GM21717 (cell line): Measurements from ENCODE around the gene MRM3.
"Not testable (repeated sequence)": the region's sequence is repeated elsewhere in the genome, so short reads cannot be mapped to it uniquely, and the experiment has no call there.

Source experiments
- ATAC-seq: cut with Tn5 transposase; IDR thresholded peaks from one replicate; pipeline ENCODE4 v1.9.1; 2021; ENCODE audit warnings: mild to moderate bottlenecking, moderate library complexity; ENCODE audit not compliant: unreplicated experiment

Gene MRM3, protein sequence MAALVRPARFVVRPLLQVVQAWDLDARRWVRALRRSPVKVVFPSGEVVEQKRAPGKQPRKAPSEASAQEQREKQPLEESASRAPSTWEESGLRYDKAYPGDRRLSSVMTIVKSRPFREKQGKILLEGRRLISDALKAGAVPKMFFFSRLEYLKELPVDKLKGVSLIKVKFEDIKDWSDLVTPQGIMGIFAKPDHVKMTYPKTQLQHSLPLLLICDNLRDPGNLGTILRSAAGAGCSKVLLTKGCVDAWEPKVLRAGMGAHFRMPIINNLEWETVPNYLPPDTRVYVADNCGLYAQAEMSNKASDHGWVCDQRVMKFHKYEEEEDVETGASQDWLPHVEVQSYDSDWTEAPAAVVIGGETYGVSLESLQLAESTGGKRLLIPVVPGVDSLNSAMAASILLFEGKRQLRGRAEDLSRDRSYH

DNA sequence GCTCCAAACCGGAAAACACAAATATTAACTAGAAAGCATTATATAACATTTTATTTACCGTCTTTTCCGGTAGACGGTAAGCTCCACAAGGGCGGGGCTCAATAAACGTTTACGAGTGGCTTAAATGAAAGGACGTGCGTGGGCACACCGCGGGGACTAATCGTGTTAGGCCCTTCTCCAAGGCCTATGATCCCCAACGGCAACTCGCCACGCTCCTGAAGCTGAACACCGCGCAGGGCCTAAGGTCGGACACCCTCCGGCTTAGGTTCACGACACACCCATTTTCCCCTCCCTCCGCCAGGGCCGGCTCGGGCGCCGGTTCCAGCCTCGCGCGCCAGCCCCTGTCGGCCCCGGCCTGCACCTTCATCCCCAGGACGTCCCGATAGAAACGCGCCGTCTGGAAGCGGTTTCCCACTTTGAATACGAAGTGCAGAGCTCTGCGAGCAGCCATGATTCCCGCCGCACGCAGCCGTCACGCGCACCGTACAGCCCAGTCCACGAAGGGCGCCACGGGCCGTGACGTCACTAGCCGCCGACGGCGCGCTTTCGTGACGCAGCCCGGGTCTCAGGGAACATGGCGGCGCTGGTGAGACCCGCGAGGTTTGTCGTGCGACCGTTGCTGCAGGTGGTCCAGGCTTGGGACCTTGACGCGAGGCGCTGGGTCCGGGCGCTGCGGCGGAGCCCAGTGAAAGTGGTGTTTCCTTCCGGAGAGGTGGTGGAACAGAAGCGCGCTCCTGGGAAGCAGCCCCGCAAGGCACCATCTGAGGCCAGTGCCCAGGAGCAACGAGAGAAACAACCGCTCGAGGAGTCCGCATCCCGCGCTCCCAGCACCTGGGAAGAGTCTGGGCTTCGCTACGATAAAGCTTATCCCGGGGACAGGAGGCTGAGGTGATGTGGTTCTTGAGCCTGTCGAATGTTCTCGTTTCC is at the start of gene MRM3, which contains the start of gene GLOD4:
Gene MRM3 (plus strand): TSS at position 549 of the 927 bp plus-strand sequence. CDS start 26 bp downstream, at position 575.
Gene GLOD4 (minus strand): TSS at position 476 of the 927 bp plus-strand sequence. CDS start 25 bp downstream, at position 451.
- peak; percentile 81 for ATAC-seq

DNA sequence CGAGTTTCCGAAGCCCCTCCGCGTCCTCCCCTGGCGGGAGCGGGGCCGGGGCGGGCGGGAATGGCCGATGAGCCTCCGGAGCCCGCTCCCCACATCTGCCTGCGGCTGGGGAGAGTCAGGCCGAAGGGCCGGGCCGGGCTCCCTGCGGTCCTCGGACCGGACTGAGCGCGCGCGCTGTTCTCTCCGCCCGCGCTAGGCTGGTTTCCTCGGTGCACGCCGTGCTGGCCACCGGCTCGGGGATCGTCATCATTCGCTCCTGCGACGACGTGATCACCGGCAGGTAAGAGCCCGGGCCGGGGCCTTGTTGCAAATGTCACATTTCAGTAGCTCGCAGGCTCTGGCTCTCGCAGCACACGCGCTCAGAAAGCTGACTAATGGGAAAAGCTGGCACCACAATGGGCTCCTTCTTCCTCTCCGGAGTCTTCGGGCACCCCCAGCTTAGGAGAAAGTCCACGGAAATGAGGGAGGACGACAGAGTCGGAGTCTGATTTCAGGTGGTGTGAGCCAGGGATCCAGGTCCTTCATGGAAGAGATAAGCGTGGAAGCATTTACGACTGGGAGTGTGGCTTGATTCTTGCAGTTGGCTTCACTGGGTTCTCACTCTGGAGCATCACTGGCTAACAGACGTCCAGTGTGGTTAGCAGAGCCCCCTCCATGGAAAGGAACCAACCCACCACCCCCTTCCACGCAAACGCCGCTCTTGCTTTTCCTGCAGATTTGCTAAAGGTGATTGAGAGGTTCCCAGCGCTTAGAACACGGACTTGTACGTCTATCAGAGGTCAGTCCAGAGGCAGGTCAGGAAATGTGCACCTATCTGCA is 49.0 kb upstream of the MRM3 start:
- ATAC-seq: peak; percentile 27

DNA sequence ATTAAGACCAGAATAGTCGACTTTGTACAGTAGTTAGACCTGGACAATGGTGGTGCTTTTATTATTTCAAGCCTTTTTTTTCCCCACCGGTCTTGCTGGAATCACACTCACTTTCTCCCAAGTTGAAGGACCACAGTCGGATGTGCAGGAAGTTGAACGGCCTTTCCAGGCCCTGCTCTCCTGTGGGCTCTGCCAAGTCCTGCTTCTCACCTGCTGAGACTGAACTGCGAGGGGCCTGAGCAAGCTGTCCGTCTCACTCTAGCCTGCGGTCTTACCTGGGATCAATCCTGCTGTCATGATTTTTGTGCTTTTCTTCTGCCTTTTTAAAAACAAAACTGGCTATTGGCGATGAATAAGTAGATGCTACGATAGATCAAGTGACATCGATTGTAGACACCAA is 48.4 kb upstream of the MRM3 start:
- no peak for ATAC-seq

DNA sequence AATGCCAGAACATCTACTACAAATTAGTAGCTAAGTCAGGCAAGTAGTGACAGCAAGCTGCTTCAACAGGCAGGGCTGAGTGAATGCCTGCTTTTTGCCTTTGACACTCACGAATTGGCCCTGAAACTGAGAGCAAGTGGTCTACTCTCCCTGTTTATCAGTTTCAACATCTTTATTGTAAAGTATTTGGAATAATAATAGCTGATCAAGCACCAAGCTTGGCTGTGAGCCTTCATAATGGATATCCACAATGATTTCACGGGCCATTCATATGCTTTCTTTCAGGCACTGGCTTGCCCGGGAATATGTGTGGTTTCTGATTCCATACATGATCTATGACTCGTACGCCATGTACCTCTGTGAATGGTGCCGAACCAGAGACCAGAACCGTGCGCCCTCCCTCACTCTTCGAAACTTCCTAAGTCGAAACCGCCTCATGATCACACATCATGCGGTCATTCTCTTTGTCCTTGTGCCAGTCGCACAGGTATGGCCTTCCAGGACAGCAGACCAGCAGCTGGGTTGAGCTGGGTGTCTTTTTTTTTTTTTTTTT is 44.5 kb upstream of the MRM3 start:
- ATAC-seq: no peak

DNA sequence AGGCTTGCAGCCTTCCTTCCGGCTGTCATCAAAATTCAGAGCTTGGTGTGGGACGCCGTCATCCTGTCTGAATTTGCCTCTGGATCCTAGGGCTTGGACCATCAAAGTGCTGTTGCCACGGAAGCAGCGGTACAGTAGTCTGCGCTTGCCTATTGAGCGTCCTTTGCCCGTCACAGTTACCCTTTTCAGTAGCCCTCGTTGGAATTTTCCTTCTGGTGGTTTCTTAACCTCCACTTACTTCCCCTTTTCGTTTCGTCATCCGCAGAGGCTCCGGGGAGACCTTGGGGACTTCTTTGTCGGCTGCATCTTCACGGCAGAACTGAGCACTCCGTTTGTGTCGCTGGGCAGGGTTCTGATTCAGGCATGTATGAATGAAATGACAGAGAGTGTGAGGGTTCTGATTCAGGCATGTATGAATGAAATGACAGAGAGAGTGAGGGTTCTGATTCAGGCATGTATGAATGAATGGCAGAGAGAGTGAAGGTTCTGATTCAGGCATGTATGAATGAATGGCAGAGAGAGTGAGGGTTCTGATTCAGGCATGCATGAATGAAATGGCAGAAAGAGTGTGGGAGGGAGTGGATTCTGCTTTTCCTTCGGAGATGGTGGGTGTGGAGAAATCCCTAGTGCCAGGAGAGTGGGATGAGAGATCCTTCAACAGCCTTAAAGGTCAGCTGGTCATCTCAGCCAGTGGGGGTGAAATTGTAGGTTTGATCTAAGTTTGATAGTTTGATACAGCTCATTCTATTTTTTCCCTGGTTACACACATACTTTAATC is 41.7 kb upstream of the MRM3 start:
- ATAC-seq: peak; percentile 68

DNA sequence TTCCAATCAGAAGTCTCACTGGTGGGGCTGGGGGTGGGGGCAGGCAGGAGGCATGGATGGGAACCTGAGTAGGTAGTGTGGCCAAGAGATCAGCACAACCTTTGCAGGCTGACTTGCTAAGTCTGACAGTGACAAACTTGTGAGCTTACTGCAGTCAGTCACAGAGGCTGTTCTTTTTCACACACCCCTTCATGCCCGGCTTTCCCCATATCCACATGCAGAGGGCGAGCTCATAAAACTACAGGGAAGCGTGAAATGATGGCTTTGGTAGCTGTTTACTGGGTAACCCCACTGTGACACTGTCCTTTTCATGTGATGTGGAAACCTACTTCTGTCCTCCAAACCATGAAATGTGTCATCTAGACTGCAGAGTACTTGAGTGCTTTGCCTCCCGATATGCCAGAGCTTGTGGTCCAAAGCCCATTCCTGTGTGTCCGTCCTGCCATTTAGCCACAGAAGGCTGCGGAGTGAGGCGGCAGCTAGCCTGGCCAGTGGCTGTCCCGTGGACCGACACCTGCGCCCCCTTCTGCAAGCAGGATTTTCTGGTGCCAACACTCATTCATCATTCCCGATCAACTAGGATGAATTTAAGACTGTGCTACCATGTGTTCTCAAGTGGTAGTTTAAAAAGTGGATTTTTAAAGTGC is 39.9 kb upstream of the MRM3 start:
- no peak for ATAC-seq

DNA sequence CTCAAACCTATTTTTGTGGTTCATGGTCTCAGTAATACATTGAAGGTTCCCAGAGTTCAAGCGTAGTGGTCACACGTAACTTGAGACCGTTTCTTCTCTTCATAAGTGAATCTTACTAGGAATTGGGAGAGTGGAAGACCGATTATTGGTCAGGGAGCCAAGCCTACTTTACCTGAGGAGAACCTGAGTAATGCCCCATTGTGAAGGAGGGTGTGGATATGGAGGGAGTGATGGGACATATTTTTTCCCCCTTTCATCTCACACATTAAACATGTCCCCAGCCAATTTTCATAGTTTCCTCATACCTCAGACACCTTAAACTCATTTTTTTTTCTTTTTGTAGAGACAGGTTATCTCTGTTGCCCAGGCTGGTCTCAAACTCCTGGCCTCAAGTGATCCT is 39.0 kb upstream of the MRM3 start:
- no peak for ATAC-seq

DNA sequence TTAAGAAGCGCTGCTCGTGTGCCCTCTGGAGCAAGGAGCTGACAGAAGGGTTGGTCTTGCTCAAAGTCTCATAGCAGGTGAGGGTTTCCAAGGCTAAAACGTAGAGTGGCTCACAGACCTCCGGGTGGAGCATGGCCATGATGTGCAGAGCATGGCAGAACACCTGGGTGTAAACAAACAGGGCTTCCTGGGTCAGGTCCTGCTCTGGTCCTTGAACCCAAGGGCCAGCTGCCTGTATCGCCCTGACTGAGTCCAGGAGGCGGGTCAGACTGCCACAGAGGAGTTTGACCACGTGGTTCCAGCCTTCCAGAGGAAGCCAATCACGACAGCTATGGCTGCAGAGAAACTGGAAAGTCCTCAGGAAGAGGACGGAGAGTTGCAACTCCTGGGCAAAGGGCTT is 37.2 kb upstream of the MRM3 start:
- ATAC-seq: no peak

DNA sequence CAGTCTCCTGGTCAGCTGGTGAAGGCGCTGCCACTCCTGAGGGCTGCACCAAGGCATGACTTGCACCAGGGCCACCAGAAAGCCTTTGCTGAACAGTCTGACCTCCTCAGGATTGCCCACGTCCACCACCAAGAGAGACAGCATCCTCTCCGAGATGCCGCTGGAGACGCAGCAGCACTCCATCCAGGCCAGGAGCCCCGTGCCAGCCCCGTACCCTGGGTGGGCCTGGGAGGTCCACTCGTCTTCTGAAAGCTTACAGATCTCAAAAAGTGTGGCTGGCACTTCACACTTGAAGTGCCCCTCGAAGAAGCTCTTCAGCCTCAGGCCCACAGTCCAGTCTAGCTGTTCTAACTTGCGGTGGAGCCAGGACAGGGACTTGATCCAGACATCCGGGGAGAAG is 36.7 kb upstream of the MRM3 start:
- no peak for ATAC-seq

DNA sequence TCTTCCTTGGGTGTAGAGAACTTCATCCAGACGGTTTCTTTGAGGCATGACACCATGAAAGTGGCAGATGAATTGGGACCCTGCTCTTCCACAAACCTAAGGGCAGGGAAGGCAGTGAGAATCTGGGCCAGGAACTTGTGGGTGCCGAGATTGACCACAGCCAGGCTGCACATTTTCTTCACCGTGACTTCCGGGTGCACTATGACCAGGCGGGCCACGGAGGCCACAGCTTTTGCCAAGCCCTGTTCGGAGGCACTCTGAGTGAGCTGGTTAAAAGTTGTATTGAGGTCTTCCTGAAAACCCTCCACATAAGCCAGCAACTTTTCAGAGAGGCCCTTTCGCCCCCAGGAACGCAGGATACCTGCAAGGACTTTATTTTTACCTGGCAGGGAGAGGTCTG is 36.0 kb upstream of the MRM3 start:
- no peak for ATAC-seq

DNA sequence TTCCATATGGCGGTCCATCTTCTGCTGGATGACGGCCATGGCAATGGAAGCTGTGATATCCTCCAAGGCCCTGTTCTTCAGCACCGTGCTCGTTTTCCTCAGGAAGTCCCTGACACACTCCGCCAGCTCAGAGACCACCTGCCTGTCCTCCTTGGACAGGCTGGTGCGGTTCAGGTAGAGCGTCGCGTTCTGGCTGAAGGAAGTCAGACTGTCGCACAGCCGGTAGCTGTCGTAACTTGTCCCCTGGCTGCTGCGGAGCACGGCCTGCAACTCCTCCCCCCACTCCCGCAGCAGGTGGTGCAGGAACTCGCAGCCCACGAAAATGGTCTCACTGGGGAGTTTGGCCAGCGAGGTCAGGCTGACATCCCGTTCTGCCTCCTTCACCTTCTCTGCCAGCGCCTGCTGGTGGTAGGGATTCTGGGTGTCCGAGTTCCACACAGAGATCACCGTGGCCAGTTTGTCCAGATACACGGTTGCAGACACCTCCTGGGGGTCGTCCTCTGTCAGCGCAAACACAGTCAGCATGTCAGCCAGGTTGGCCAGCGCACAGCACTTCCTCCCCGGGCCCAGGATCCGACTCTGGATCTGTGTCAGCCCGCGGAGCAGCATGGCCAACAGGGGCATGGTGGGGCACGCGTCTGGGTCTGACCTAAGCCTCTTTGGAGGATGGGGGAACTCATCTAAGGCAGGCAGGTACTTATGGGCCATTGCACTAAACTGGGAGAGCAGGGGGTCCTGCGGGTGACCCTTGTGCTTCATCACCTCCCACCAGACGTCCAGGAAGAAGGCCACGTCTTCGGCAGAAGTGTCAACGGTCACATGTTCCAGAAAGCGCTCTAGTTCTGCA is 35.1 kb upstream of the MRM3 start:
- no peak for ATAC-seq

DNA sequence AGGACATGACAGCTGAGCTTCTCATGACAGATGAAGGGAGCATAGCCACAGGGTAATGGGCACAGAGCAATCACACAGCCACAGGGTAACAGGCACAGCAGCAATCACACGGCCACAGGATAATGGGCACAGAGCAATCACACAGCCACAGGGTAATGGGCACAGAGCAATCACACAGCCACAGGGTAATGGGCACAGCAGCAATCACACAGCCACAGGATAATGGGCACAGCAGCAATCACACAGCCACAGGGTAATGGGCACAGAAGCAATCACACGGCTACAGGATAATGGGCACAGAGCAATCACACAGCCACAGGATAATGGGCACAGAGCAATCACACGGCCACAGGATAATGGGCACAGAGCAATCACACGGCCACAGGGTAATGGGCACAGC is 33.5 kb upstream of the MRM3 start:
- ATAC-seq: not testable (repeated sequence)

DNA sequence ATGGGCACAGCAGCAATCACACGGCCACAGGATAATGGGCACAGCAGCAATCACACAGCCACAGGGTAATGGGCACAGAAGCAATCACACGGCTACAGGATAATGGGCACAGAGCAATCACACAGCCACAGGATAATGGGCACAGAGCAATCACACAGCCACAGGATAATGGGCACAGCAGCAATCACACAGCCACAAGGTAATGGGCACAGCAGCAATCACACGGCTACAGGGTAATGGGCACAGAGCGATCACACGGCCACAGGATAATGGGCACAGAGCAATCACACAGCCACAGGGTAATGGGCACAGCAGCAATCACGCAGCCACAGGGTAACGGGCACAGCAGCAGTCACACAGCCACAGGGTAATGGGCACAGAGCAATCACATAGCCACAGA is 32.8 kb upstream of the MRM3 start:
- ATAC-seq: not testable (repeated sequence)

DNA sequence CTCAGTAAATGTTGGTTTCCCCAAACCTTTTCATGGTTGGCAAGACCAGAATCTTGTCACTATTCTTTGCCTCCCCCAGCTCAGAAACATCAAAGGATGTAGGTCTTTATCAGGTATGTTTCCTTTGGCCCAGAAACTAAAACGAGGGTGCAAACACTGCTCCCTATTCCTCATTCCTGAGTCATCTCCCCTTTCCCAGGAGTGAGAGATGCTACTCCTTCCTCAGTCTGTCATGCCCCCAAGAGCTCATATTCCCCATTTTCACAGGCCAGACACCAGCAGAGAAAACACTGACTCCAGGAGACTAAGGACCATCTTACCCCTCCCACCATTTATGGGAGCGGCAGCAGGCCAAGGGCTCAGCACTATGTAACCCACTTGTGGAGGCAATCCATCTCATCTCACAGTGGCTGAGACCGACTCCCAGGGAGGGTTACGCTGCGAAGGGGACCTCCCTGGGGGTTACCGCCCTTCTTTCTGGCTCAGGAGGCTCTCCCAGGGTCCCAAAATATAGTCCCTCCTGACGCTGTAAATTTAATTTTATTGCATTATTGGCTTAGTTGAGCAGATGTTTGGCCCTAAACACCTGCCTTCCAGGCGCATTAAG is 31.6 kb upstream of the MRM3 start:
- ATAC-seq: no peak

DNA sequence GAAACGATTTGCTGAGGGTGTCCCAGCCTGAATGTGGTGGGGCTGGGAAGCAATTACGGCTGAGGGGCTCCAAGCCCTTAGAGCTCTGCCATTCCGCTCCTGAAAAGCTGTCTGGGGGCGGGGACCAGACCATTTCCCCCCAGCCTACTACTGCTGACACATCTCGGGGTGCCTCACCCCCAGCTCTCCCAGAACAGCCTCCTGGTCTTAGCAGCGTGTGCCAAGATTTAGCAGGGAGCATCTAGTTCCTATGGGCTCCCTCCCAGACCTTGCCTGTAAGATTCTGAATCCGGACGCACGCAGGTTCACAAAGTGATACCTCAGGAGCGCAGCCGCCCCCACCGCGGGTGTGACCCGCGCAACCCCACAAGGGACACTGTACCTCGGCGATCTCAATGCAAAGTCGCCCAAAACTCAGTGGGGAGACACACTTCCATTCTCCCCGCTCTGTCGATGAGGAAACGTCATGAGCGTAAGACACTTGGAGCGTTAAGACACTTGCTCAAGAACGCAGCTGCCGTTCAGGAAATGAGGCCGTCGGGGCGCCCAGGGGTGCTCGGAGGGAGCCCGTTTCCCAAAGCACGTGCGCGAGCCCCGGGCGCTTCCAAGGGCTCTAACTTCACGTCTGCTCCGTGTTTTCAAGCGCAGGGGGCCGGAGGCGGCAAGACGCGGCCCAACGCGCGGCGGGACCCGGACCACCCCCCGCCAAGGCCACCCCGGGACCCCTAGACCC is 30.7 kb upstream of the MRM3 start:
- ATAC-seq: peak; percentile 29

DNA sequence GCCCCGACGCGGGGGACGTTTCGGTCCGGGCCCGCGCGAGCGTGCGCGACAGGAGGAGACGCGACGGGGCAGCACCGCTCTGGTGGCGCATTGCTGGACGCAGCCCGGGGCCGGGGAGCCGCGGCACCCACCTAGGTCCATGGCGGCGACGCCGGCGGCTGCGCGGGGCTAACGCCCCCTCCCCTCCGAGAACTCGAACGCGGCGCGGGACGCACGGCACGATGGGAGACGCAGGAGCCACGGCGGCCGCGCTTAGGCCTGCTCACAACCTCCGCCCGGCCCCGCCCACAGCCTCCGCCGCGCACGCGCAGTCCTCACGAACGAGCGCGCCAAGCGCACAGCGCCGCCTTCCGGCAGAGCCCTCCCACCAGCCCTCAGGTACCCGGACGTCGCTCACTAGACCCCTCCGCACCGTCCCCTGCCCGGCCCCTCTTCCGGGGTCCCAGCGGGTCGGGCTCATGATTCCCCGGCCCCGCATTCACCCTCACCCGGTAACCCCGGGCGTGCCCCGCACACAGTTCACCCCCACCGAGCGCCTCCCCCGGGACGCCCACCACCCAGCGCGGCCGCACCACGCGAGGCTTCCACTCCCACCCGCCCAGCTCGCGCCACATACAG is 30.0 kb upstream of the MRM3 start, which contains the start of gene GEMIN4:
Gene GEMIN4 (minus strand): TSS at position 263 of the 618 bp plus-strand sequence. CDS start 122 bp downstream, at position 141.
- peak; percentile 71 for ATAC-seq
